Natural killer cell treated with Interleukin-12 subunit alpha and Interleukin-12 subunit beta and Interleukin-15 and Interleukin-18, amount 100 ng/mL, for 72 hours (primary cell): ENCODE data around the gene BUD31. TPM values are rescaled to one million over a fixed set of nuclear protein-coding genes. Genes with fewer than 3 reads are reported as not detected.
"Not testable (repeated sequence)": the region's sequence is repeated elsewhere in the genome, so short reads cannot be mapped to it uniquely, and the experiment has no call there.

Experiments used
- ATAC-seq, 2 donors: fragments of 150-1000 bp; cut with Tn5 transposase in 1 of 2; sonication (Bioruptor Pico), chemical (Tn5 transposase) in 1 of 2; 2 replicates each; pipeline ENCODE4 v1.10.0; 2021
- DNase-seq: peaks from one replicate; pipeline ENCODE4 v3.0.0; 2022; ENCODE audit warnings: low spot score
- H3K27ac Mint-ChIP-seq, 2 donors: 1 replicate in 1 of 2; 2 replicates in 1 of 2; pipeline ENCODE4 v1.8.0; 2022; ENCODE audit warnings: mixed read lengths in 2 of 2, mild to moderate bottlenecking in 1 of 2, moderate library complexity in 1 of 2
- H3K27me3 Mint-ChIP-seq, 2 donors: 1 replicate in 1 of 2; 2 replicates in 1 of 2; pipeline ENCODE4 v1.8.0; 2022; ENCODE audit warnings: mixed read lengths in 2 of 2
- H3K36me3 Mint-ChIP-seq: one replicate; pipeline ENCODE4 v1.8.0; 2022; ENCODE audit warnings: mixed read lengths
- H3K4me1 Mint-ChIP-seq, 2 donors: 1 replicate in 1 of 2; 2 replicates in 1 of 2; pipeline ENCODE4 v1.8.0; 2022; ENCODE audit warnings: low read depth in 2 of 2, mixed read lengths in 2 of 2, mild to moderate bottlenecking in 1 of 2
- H3K4me3 Mint-ChIP-seq: one replicate; pipeline ENCODE4 v1.8.0; 2022; ENCODE audit warnings: mixed read lengths
- H3K9me3 Mint-ChIP-seq: 2 replicates; pipeline ENCODE4 v1.8.0; 2022; ENCODE audit warnings: mixed read lengths
- total RNA-seq, 2 donors: library from RNA; stranded (reverse); gene quantifications; one replicate each; pipeline ENCODE4 v1.2.3, GENCODE V29; 2022

BUD31 gene
- total RNA-seq, 2 donors from 2014 or later, result 145 to 147 TPM

GRCh38 chr7:99419323-99420021 is 10.7 kb downstream of the BUD31 start:
- DNase-seq, result no peak
- H3K36me3 Mint-ChIP-seq, result peaks cover 18% of the 10 kb centered on the region
- peaks cover 7 to 13% of the 10 kb centered on the region in 2 donors for H3K4me1 Mint-ChIP-seq
- H3K4me3 Mint-ChIP-seq, result no peak overlapping the region
- H3K27me3 Mint-ChIP-seq, result no peaks in the 10 kb centered on the region
- no peak overlapping the region for H3K27ac Mint-ChIP-seq
- peak in 1 of 2 donors; percentile 17 for ATAC-seq
- no peaks in the 10 kb centered on the region for H3K9me3 Mint-ChIP-seq

GRCh38 chr7:99420213-99420612 is 11.4 kb downstream of the BUD31 start:
- Mint-ChIP-seq H3K4me1 (peaks cover under 1 to 7% of the 10 kb centered on the region in 2 donors), H3K27ac (no peak overlapping the region), H3K36me3 (peaks cover 12% of the 10 kb centered on the region), H3K9me3 (no peaks in the 10 kb centered on the region), H3K27me3 (no peaks in the 10 kb centered on the region), H3K4me3 (no peak overlapping the region)
- DNase-seq (no peak), ATAC-seq (no peak)

DNA sequence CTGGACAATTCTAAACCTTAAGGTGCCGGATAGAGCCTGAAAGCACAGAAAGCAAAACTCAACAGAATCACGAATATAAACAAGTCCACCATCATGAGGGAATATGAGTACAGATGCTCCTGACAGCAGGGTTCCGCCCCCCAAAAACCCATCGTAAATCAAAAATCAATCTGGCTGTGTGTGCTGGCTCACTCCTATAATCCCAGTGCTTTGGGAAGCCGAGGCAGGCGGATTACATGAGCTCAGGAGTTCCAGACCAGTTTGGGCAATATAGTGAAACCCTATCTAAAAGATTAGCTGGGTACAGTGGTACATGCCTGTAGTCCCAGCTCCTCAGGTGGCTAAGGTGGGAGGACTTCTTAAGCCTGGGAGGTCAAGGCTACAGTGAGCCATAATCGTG is 12.2 kb downstream of the BUD31 start:
- no peak overlapping the region for H3K27ac Mint-ChIP-seq
- no peak for DNase-seq

GRCh38 chr7:99422186-99422585 is 13.4 kb downstream of the BUD31 start:
- H3K4me1 Mint-ChIP-seq, result peaks cover 0 to 4% of the 10 kb centered on the region in 2 donors
- H3K36me3 Mint-ChIP-seq, result peaks cover 5% of the 10 kb centered on the region
- ATAC-seq, result no peak

More for the DNA sequence above, 12.2 kb downstream of the BUD31 start:
- Mint-ChIP-seq H3K27me3 (no peaks in the 10 kb centered on the region), H3K9me3 (no peaks in the 10 kb centered on the region), H3K36me3 (peaks cover 8% of the 10 kb centered on the region), H3K4me3 (no peak overlapping the region), H3K4me1 (peaks cover 0 to 6% of the 10 kb centered on the region in 2 donors)
- no peak for ATAC-seq

GRCh38 chr7:99422625-99423024 is 13.9 kb downstream of the BUD31 start:
- ATAC-seq, result no peak
- H3K4me3 Mint-ChIP-seq, result no peak overlapping the region
- H3K36me3 Mint-ChIP-seq, result peaks cover 5% of the 10 kb centered on the region
- H3K4me1 Mint-ChIP-seq, result peaks cover 0 to under 1% of the 10 kb centered on the region in 2 donors
- no peak for DNase-seq
- H3K27me3 Mint-ChIP-seq, result no peaks in the 10 kb centered on the region
- no peak overlapping the region for H3K27ac Mint-ChIP-seq
- no peaks in the 10 kb centered on the region for H3K9me3 Mint-ChIP-seq

More at GRCh38 chr7:99422186-99422585, 13.4 kb downstream of the BUD31 start:
- Mint-ChIP-seq H3K9me3 (no peaks in the 10 kb centered on the region), H3K27ac (no peak overlapping the region), H3K27me3 (no peaks in the 10 kb centered on the region), H3K4me3 (no peak overlapping the region)
- no peak for DNase-seq

- Mint-ChIP-seq H3K36me3 (no peaks in the 10 kb centered on the region), H3K27me3 (no peaks in the 10 kb centered on the region), H3K4me1 (no peaks in the 10 kb centered on the region), H3K9me3 (no peaks in the 10 kb centered on the region), H3K27ac (no peak overlapping the region), H3K4me3 (no peak overlapping the region)
- DNase-seq (no peak), ATAC-seq (peak; percentile 21 to 26)
Measured at GRCh38 chr7:99424932-99425730, 16.4 kb downstream of the BUD31 start.

- no peak for DNase-seq
- no peak for ATAC-seq
- no peaks in the 10 kb centered on the region for H3K27me3 Mint-ChIP-seq
Measured at GRCh38 chr7:99428972-99429566, 20.3 kb downstream of the BUD31 start.

GRCh38 chr7:99429756-99430155 is 21.0 kb downstream of the BUD31 start:
- ATAC-seq, result peak; percentile 28 to 55
- Mint-ChIP-seq H3K9me3 (no peaks in the 10 kb centered on the region), H3K4me1 (no peaks in the 10 kb centered on the region), H3K27ac (no peak overlapping the region), H3K36me3 (no peaks in the 10 kb centered on the region), H3K4me3 (no peak overlapping the region), H3K27me3 (no peaks in the 10 kb centered on the region)
- DNase-seq, result no peak

More at GRCh38 chr7:99428972-99429566, 20.3 kb downstream of the BUD31 start:
- Mint-ChIP-seq H3K36me3 (no peaks in the 10 kb centered on the region), H3K4me3 (no peak overlapping the region), H3K27ac (no peak overlapping the region), H3K4me1 (no peaks in the 10 kb centered on the region), H3K9me3 (no peaks in the 10 kb centered on the region)

DNA sequence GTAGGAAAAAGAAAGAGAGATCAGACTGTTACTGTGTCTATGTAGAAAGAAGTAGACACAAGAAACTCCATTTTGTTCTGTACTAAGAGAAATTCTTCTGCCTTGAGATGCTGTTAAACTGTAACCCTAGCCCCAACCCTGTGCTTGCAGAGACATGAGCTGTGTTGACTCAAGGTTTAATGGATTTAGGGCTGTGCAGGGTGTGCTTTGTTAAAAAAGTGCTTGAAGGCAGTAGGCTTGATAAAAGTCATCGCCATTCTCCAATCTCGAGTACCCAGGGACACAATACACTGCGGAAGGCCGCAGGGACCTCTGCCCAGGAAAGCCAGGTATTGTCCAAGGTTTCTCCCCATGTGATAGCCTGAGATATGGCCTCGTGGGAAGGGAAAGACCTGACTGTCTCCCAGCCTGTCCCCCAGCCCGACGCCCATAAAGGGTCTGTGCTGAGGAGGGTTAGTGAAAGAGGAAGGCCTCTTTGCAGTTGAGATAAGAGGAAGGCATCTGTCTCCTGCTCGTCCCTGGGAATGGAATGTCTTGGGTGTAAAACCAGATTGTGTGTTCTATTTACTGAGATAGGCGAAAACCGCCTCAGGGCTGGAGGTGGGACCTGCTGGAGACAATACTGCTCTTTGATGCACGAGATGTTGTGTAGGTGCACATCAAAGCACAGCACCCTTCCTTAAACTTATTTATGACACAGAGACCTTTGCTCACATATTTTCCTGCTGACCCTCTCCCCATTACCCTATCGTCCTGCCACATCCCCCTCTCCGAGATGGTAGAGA is 23.2 kb downstream of the BUD31 start:
- not testable (repeated sequence) for ATAC-seq, H3K27ac Mint-ChIP-seq, H3K36me3 Mint-ChIP-seq, H3K4me3 Mint-ChIP-seq, H3K27me3 Mint-ChIP-seq, H3K9me3 Mint-ChIP-seq, DNase-seq, H3K4me1 Mint-ChIP-seq

DNA sequence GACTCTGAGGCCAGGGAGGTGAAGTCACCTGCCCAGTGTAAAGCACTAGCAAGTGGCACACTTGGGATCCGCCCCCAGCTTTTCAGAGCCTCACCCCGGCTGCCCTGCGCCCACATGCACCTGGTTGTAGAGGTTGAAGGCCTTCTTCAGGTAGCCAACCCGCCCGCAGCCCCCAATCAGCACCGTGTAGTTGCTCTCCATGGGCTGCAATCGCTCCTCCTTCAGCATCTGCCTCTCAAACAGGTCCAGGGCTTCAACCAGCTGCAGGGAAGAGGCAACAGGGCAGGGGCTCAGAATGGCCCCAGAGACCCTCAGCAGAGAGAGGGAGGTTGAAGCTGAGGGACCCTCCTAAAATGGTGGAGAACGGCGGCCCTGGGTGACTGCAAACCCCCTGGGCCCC is 24.4 kb downstream of the BUD31 start:
- H3K4me1 Mint-ChIP-seq, result no peaks in the 10 kb centered on the region
- DNase-seq (no peak), ATAC-seq (no peak)
- no peak overlapping the region for H3K4me3 Mint-ChIP-seq
- H3K27me3 Mint-ChIP-seq, result no peaks in the 10 kb centered on the region
- H3K9me3 Mint-ChIP-seq, result no peaks in the 10 kb centered on the region
- H3K27ac Mint-ChIP-seq, result peak overlapping the region in 1 of 2 donors; percentile 37
- H3K36me3 Mint-ChIP-seq, result no peaks in the 10 kb centered on the region

- peaks cover 4% of the 10 kb centered on the region for H3K36me3 Mint-ChIP-seq
- H3K27ac Mint-ChIP-seq, result peak overlapping the region; percentile 88
- H3K27me3 Mint-ChIP-seq, result no peaks in the 10 kb centered on the region
Measured at GRCh38 chr7:99437946-99438572, 29.3 kb downstream of the BUD31 start.

DNA sequence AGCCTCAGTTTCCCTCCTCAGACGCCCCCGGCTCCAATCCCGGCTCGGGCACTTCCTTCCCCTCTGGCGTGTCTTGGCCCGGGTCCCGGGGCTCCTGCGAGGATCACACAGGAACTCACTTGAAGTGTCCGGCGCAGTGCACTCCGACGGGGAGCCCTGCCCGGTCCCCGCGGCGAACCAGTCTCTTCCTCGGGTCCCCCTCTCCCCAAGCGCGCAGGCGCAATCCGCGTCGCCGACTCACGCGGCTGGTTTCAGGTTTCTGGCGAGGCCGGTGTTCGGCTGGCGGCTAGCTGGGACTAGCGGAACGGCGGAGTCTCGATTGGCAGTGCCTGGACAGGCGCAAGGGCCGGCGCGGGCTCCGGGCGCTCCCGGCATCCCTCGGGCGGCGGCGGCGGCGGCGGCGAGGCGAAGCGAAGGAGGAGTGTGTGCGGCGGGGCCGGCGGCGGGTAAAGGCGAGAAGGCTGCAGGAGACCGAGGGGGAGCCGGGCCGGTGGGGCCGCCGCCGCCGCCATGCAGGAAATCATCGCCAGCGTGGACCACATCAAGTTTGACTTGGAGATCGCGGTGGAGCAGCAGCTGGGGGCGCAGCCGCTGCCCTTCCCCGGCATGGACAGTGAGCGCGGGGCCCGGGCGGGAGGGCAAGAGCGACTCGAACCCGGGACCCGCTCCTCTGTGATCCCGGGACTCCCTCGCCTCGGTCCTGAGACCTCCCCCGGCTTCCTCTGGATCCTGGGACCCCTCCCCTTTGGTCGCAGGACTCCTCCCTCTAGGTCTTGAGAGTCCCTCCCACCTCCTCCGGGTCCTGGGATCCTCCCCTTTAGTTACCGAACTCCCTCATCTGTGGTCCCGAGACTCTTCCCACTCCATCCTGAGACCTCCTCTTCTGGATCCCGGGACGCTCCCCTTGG is 30.1 kb downstream of the BUD31 start, which contains the start of the genes CPSF4 and PTCD1:
Gene CPSF4 (plus strand): TSS at position 371 of the 908 bp plus-strand sequence. CDS start 140 bp downstream, at position 511.
Gene PTCD1 (minus strand): TSS at position 226 of the 908 bp plus-strand sequence. CDS start 3,556 bp downstream, outside the sequence.
- H3K27ac Mint-ChIP-seq, result peak within 1 kb of the TSS; percentile 88
- ATAC-seq (peak; percentile 97 to 99), DNase-seq (peak; percentile 97)
- H3K27me3 Mint-ChIP-seq, result no peaks in the 10 kb centered on the region
- peaks cover 8% of the 10 kb centered on the region for H3K36me3 Mint-ChIP-seq
- no peaks in the 10 kb centered on the region for H3K9me3 Mint-ChIP-seq
- H3K4me3 Mint-ChIP-seq, result peak within 1 kb of the TSS; percentile 98
- peaks cover 20 to 29% of the 10 kb centered on the region in 2 donors for H3K4me1 Mint-ChIP-seq

More at GRCh38 chr7:99437946-99438572, 29.3 kb downstream of the BUD31 start:
- DNase-seq (no peak), ATAC-seq (peak; percentile 0 to 21)
- Mint-ChIP-seq H3K4me1 (peaks cover 17 to 26% of the 10 kb centered on the region in 2 donors), H3K4me3 (peak overlapping the region; percentile 98), H3K9me3 (no peaks in the 10 kb centered on the region)
